HCT116 (cell line): ENCODE data around the gene TULP4. TPM values are rescaled to one million over a fixed set of nuclear protein-coding genes. Genes with fewer than 3 reads are reported as not detected.

ENCODE experiments used
- ATAC-seq: fragments of 200-7000 bp; cut with Tn5 transposase; 2 replicates; pipeline ENCODE4 v1.9.1; 2020; ENCODE audit warnings: mild to moderate bottlenecking, moderate library complexity
- BruUV-seq: library from RNA; stranded (reverse); fragments of 400-500 nt; replicated peaks from 2 replicates; lab custom pipeline; 2021; lab: Mats Ljungman, UMichigan
- CTCF ChIA-PET: fragments of 300-600 bp; sonication (Branson Sonifier 250); formaldehyde crosslinking; loops from one replicate; lab custom pipeline; 2021; ENCODE audit warnings: antibody characterized with exemption; lab: Charles Lee
- POLR2A ChIA-PET: fragments of 300-600, 350-600 bp; sonication (Branson Sonifier 250); formaldehyde crosslinking; loops from one replicate; lab custom pipeline; 2021; ENCODE audit warnings: antibody characterized with exemption; lab: Charles Lee
- RAD21 ChIA-PET, 2 experiments: fragments of 300-600 bp; sonication (Branson Sonifier 250); formaldehyde crosslinking; loops; one replicate each; lab custom pipeline; 2023; ENCODE audit warnings: low total read pairs in 2 of 2; ENCODE audit not compliant: uncharacterized antibody in 2 of 2, unreplicated experiment in 2 of 2, low non-redundant PET in 1 of 2; lab: Charles Lee
- DNase-seq: peaks from one replicate; pipeline ENCODE4 v3.0.0-alpha.2; 2010; ENCODE audit warnings: low read depth, low spot score
- H2AFZ ChIP-seq: fragments of 200-600 bp; shearing (Covaris generic), sonication (generic); 2 replicates; pipeline ENCODE4 v1.6.1; 2017; ENCODE audit warnings: low read depth, mixed run types, mixed read lengths, antibody characterized with exemption, low read length; ENCODE audit not compliant: poor library complexity, severe bottlenecking
- H3K27ac ChIP-seq: 2 replicates; pipeline ENCODE4 v1.5.1; 2012; ENCODE audit warnings: low read depth, low read length
- H3K27me3 ChIP-seq: fragments of 200-600 bp; sonication (generic); 2 replicates; pipeline ENCODE4 v1.6.1; 2016; ENCODE audit warnings: mixed run types, low read length, mixed read lengths; ENCODE audit not compliant: insufficient read depth
- H3K36me3 ChIP-seq, 2 experiments: fragments of 200-500 bp in 1 of 2; fragments of 200-600 bp in 1 of 2; sonication (Bioruptor generic) in 1 of 2; sonication (generic) in 1 of 2; 2 replicates each; pipeline versions ENCODE4 v1.5.1 to v1.6.1; 2014 to 2016; ENCODE audit warnings: low read length in 2 of 2, inconsistent platforms in 1 of 2, mixed read lengths in 1 of 2, mixed run types in 1 of 2; ENCODE audit not compliant: insufficient read depth in 2 of 2, control insufficient read depth in 1 of 2
- H3K4me1 ChIP-seq, 2 experiments: fragments of 200-600 bp in 1 of 2; sonication (generic) in 1 of 2; 2 replicates each; pipeline versions ENCODE4 v1.5.1 to v1.6.1; 2012 to 2017; ENCODE audit warnings: low read length in 2 of 2, inconsistent platforms in 1 of 2, mild to moderate bottlenecking in 1 of 2, mixed read lengths in 1 of 2, mixed run types in 1 of 2, moderate library complexity in 1 of 2; ENCODE audit not compliant: insufficient read depth in 2 of 2, control insufficient read depth in 1 of 2
- H3K4me2 ChIP-seq: fragments of 200-600 bp; sonication (generic); 2 replicates; pipeline ENCODE4 v1.6.1; 2017; ENCODE audit warnings: mixed run types, low read length, mixed read lengths
- H3K4me3 ChIP-seq, 2 experiments: fragments of 200-600 bp in 1 of 2; sonication (generic) in 1 of 2; replicated peaks in 1 of 2; 2 replicates each; pipeline ENCODE4 v1.5.1; 2011 to 2016; ENCODE audit warnings: low read length in 2 of 2, control low read depth in 1 of 2, low read depth in 1 of 2, mild to moderate bottlenecking in 1 of 2, mixed read lengths in 1 of 2, mixed run types in 1 of 2
- H3K79me2 ChIP-seq: fragments of 200-600 bp; sonication (generic); 2 replicates; pipeline ENCODE4 v1.6.1; 2017; ENCODE audit warnings: mild to moderate bottlenecking, mixed run types, low read length, moderate library complexity, mixed read lengths; ENCODE audit not compliant: insufficient read depth
- H3K9ac ChIP-seq: fragments of 200-600 bp; sonication (generic); 2 replicates; pipeline ENCODE4 v1.6.1; 2016; ENCODE audit warnings: low read length, mixed read lengths
- H3K9me2 ChIP-seq: fragments of 200-600 bp; sonication (generic), shearing (Covaris generic); 2 replicates; pipeline ENCODE4 v1.6.1; 2017; ENCODE audit warnings: mixed run types, mild to moderate bottlenecking, moderate library complexity; ENCODE audit not compliant: insufficient read depth
- H3K9me3 ChIP-seq, 2 experiments: fragments of 200-500 bp in 1 of 2; fragments of 200-600 bp in 1 of 2; sonication (Bioruptor generic) in 1 of 2; sonication (generic) in 1 of 2; 2 replicates each; pipeline ENCODE4 v1.6.1; 2014 to 2017; ENCODE audit warnings: low read length in 2 of 2, mixed read lengths in 2 of 2, inconsistent platforms in 1 of 2, low read depth in 1 of 2, mild to moderate bottlenecking in 1 of 2, mixed run types in 1 of 2, moderate library complexity in 1 of 2; ENCODE audit not compliant: control insufficient read depth in 1 of 2, insufficient read depth in 1 of 2
- H4K20me1 ChIP-seq: fragments of 200-600 bp; sonication (generic), shearing (Covaris generic); 2 replicates; pipeline ENCODE4 v1.6.1; 2017; ENCODE audit warnings: mixed run types, mild to moderate bottlenecking, moderate library complexity; ENCODE audit not compliant: insufficient read depth
- ATF3 ChIP-seq: IDR thresholded peaks from 2 replicates; pipeline ENCODE4 v1.6.1; 2012
- CEBPB ChIP-seq: IDR thresholded peaks from 2 replicates; pipeline ENCODE4 v1.6.1; 2012; ENCODE audit warnings: low read depth
- ELF1 ChIP-seq: IDR thresholded peaks from 2 replicates; pipeline ENCODE4 v1.6.1; 2012; ENCODE audit warnings: low read depth, borderline replicate concordance
- FOSL1 ChIP-seq: IDR thresholded peaks from 2 replicates; pipeline ENCODE4 v1.6.1; 2012; ENCODE audit warnings: low read depth
- JUND ChIP-seq: IDR thresholded peaks from 2 replicates; pipeline ENCODE4 v1.6.1; 2012
- RAD21 ChIP-seq: IDR thresholded peaks from 2 replicates; pipeline ENCODE4 v1.6.1; 2012; ENCODE audit warnings: low read depth, mild to moderate bottlenecking
- SIN3A ChIP-seq: IDR thresholded peaks from 2 replicates; pipeline ENCODE4 v1.6.1; 2012; ENCODE audit warnings: low read depth
- SRF ChIP-seq: IDR thresholded peaks from 2 replicates; pipeline ENCODE4 v1.6.1; 2012; ENCODE audit warnings: low read depth
- TCF7L2 ChIP-seq: IDR thresholded peaks from 2 replicates; pipeline ENCODE4 v1.7.0; 2011; ENCODE audit warnings: borderline replicate concordance, inconsistent platforms; ENCODE audit not compliant: insufficient read depth, insufficient read length; ENCODE audit errors: extremely low read depth
- YY1 ChIP-seq: IDR thresholded peaks from 2 replicates; pipeline ENCODE4 v1.6.1; 2011; ENCODE audit warnings: low read length, low read depth, moderate library complexity, mild to moderate bottlenecking; ENCODE audit not compliant: insufficient replicate concordance; ENCODE audit errors: extremely low read depth
- ZFX ChIP-seq: fragments of 450-650 bp; IDR thresholded peaks from 2 replicates; pipeline ENCODE4 v1.6.1; 2017
- intact Hi-C: fragments of 100-400 bp; cut with micrococcal nuclease; formaldehyde crosslinking; loops from 2 replicates; pipeline ENCODE4 v1.10.0; 2022
- total RNA-seq: library from RNA; stranded (reverse); gene quantifications from one replicate; pipeline ENCODE4 v1.2.1, GENCODE V29; 2021; ENCODE audit not compliant: unreplicated experiment
- TF ChIP-seq, protein P1 (sequence below): IDR thresholded peaks from 2 replicates; pipeline ENCODE4 v1.6.1; 2012; ENCODE audit warnings: low read depth

TULP4 gene
- total RNA-seq, 1 experiment from 2014 or later = 70.8 TPM

DNA sequence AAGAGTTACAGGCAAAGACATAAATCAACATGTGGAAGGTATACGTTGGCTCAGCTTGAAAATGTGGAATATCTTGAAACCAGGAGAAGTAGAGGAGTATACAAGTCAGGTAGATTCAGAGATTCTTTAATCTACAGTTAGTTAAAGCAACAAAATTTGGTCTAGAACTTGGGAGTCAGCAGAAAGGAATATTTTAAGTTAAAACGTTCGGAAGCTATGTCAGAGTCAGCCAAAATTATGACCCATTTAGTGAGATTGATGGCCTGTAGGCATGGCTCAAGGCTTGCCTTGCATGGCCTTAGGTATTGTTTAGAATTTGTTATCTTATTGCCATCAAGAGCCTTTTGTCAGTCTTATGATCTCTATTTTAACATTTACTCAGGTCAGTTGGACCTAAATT lies 153.5 kb downstream of the TULP4 start:
- CTCF ChIA-PET = no interaction called here
- H3K36me3 ChIP-seq = peaks cover 0 to 4% of the 10 kb centered on the region in 2 experiments; a peak in 2 of 4 replicates
- intact Hi-C loops = no loop called here

More for the DNA sequence above, 153.5 kb downstream of the TULP4 start:
- no peak overlapping the region for H2AFZ ChIP-seq
- no peak overlapping the region for H3K9ac ChIP-seq
- POLR2A ChIA-PET = no interaction called here
- RAD21 ChIA-PET = no interaction called here
- H3K9me2 ChIP-seq = no peaks in the 10 kb centered on the region
- H3K4me3 ChIP-seq = no peak overlapping the region
- TF ChIP-seq RAD21 (no peak), SIN3A (no peak), SRF (no peak), JUND (no peak), ATF3 (no peak), ELF1 (no peak), ZFX (no peak), TCF7L2 (no peak), CEBPB (no peak), FOSL1 (no peak), YY1 (no peak)
- TF ChIP-seq, protein P1, sequence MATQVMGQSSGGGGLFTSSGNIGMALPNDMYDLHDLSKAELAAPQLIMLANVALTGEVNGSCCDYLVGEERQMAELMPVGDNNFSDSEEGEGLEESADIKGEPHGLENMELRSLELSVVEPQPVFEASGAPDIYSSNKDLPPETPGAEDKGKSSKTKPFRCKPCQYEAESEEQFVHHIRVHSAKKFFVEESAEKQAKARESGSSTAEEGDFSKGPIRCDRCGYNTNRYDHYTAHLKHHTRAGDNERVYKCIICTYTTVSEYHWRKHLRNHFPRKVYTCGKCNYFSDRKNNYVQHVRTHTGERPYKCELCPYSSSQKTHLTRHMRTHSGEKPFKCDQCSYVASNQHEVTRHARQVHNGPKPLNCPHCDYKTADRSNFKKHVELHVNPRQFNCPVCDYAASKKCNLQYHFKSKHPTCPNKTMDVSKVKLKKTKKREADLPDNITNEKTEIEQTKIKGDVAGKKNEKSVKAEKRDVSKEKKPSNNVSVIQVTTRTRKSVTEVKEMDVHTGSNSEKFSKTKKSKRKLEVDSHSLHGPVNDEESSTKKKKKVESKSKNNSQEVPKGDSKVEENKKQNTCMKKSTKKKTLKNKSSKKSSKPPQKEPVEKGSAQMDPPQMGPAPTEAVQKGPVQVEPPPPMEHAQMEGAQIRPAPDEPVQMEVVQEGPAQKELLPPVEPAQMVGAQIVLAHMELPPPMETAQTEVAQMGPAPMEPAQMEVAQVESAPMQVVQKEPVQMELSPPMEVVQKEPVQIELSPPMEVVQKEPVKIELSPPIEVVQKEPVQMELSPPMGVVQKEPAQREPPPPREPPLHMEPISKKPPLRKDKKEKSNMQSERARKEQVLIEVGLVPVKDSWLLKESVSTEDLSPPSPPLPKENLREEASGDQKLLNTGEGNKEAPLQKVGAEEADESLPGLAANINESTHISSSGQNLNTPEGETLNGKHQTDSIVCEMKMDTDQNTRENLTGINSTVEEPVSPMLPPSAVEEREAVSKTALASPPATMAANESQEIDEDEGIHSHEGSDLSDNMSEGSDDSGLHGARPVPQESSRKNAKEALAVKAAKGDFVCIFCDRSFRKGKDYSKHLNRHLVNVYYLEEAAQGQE = no peak
- H3K27me3 ChIP-seq = no peaks in the 10 kb centered on the region
- no peaks in the 10 kb centered on the region for H3K79me2 ChIP-seq
- DNase-seq (no peak), ATAC-seq (no peak)
- no peak overlapping the region for H3K4me2 ChIP-seq
- BruUV-seq = no TSS peak
- no peaks in the 10 kb centered on the region for H3K4me1 ChIP-seq
- H4K20me1 ChIP-seq = no peaks in the 10 kb centered on the region
- no peak overlapping the region for H3K27ac ChIP-seq
- no peaks in the 10 kb centered on the region for H3K9me3 ChIP-seq
